ENCODE results near the gene C2CD2.
A peak's percentile ranks its signal among the peaks of the same experiment; 100 is the strongest.
"Not testable (repeated sequence)": the region's sequence is repeated elsewhere in the genome, so short reads cannot be mapped to it uniquely, and the experiment has no call there.

The C2CD2 gene

GRCh38 chr21:41973861-41974751 lies 20.3 kb upstream of the C2CD2 start:
- no peak for DNase-seq

- no peak for DNase-seq
Measured at GRCh38 chr21:41973427-41973831, 19.6 kb upstream of the C2CD2 start.

GRCh38 chr21:41972511-41973205 lies 18.8 kb upstream of the C2CD2 start:
- DNase-seq, result no peak

GRCh38 chr21:41971891-41972290 lies 18.1 kb upstream of the C2CD2 start:
- DNase-seq, result no peak

GRCh38 chr21:41970751-41971653 lies 17.2 kb upstream of the C2CD2 start:
- no peak for DNase-seq

GRCh38 chr21:41970106-41970391 lies 16.2 kb upstream of the C2CD2 start:
- no peak for DNase-seq

- DNase-seq, result no peak
Measured at GRCh38 chr21:41967708-41968107, 13.9 kb upstream of the C2CD2 start.

- no peak for DNase-seq
Measured at GRCh38 chr21:41966872-41967621, 13.2 kb upstream of the C2CD2 start.

- no peak for DNase-seq
Measured at GRCh38 chr21:41966041-41966833, 12.4 kb upstream of the C2CD2 start.

- no peak for DNase-seq
Measured at GRCh38 chr21:41965461-41966013, 11.7 kb upstream of the C2CD2 start.

- no peak for DNase-seq
Measured at GRCh38 chr21:41965045-41965444, 11.2 kb upstream of the C2CD2 start.

- DNase-seq, result no peak
Measured at GRCh38 chr21:41964171-41964570, 10.4 kb upstream of the C2CD2 start.

- no peak for DNase-seq
Measured at GRCh38 chr21:41962425-41962966, 8.7 kb upstream of the C2CD2 start.

- DNase-seq, result no peak
Measured at GRCh38 chr21:41961753-41962152, 7.9 kb upstream of the C2CD2 start.

- DNase-seq, result no peak
Measured at GRCh38 chr21:41961282-41961701, 7.5 kb upstream of the C2CD2 start.

- DNase-seq, result no peak
Measured at GRCh38 chr21:41960386-41960785, 6.6 kb upstream of the C2CD2 start.

GRCh38 chr21:41959697-41960096 lies 5.9 kb upstream of the C2CD2 start:
- not testable (repeated sequence) for DNase-seq

GRCh38 chr21:41958886-41959563 lies 5.2 kb upstream of the C2CD2 start:
- DNase-seq, result no peak

GRCh38 chr21:41957991-41958766 lies 4.4 kb upstream of the C2CD2 start:
- DNase-seq, result peak; percentile 25

All from hematopoietic multipotent progenitor cell treated with erythropoietin and hydrocortisone succinate and interleukin-3 and kit ligand, for 8 days (in vitro differentiated cells).